MM.1S (cell line): ENCODE results near the gene ANKRD65.
"Not testable (repeated sequence)": the region's sequence is repeated elsewhere in the genome, so short reads cannot be mapped to it uniquely, and the experiment has no call there.

Experiments
- DNase-seq: peaks from one replicate; pipeline ENCODE4 v3.0.0-alpha.2; 2015
- H2AFZ ChIP-seq: fragments of 300-600 bp; sonication (generic); 2 replicates; pipeline ENCODE4 v1.6.0; 2016; ENCODE audit warnings: antibody characterized with exemption, low read length
- H3F3A ChIP-seq: fragments of 300-600 bp; sonication (generic); 2 replicates; pipeline ENCODE4 v1.6.1; 2016; ENCODE audit warnings: mild to moderate bottlenecking, antibody characterized with exemption, low read length, moderate library complexity, mixed read lengths; ENCODE audit not compliant: insufficient read depth
- H3K27ac ChIP-seq: fragments of 300-600 bp; sonication (generic); 2 replicates; pipeline ENCODE4 v1.5.1; 2016; ENCODE audit warnings: mild to moderate bottlenecking, low read length
- H3K27me3 ChIP-seq: fragments of 300-600 bp; sonication (generic); replicated peaks from 2 replicates; pipeline ENCODE4 v1.6.0; 2016; ENCODE audit warnings: low read length; ENCODE audit not compliant: insufficient read depth
- H3K36me3 ChIP-seq: fragments of 300-600 bp; sonication (generic); replicated peaks from 2 replicates; pipeline ENCODE4 v1.6.1; 2016; ENCODE audit warnings: mild to moderate bottlenecking, low read length, mixed read lengths; ENCODE audit not compliant: insufficient read depth
- H3K4me1 ChIP-seq: fragments of 300-600 bp; sonication (generic); 2 replicates; pipeline ENCODE4 v1.6.1; 2016; ENCODE audit warnings: low read length, mixed read lengths
- H3K4me2 ChIP-seq: fragments of 300-600 bp; sonication (generic); 2 replicates; pipeline ENCODE4 v1.6.0; 2016; ENCODE audit warnings: low read depth, low read length
- H3K4me3 ChIP-seq: fragments of 300-600 bp; sonication (generic); 2 replicates; pipeline ENCODE4 v1.5.1; 2016; ENCODE audit warnings: low read length, mixed read lengths
- H3K79me2 ChIP-seq: fragments of 300-600 bp; sonication (generic); 2 replicates; pipeline ENCODE4 v1.6.1; 2016; ENCODE audit warnings: mixed run types, low read length, mixed read lengths
- H3K9ac ChIP-seq: fragments of 300-600 bp; sonication (generic); 2 replicates; pipeline ENCODE4 v1.6.1; 2016; ENCODE audit warnings: low read length, mixed read lengths
- H3K9me2 ChIP-seq: fragments of 300-600 bp; sonication (generic); replicated peaks from 2 replicates; pipeline ENCODE4 v1.6.1; 2016; ENCODE audit warnings: mild to moderate bottlenecking, low read length, mixed read lengths; ENCODE audit not compliant: insufficient read depth
- H3K9me3 ChIP-seq: fragments of 300-600 bp; sonication (generic); replicated peaks from 2 replicates; pipeline ENCODE4 v1.6.1; 2016; ENCODE audit warnings: mild to moderate bottlenecking, low read length, mixed read lengths; ENCODE audit not compliant: insufficient read depth
- H4K20me1 ChIP-seq: fragments of 300-600 bp; sonication (generic); 2 replicates; pipeline ENCODE4 v1.6.1; 2016; ENCODE audit warnings: mild to moderate bottlenecking, low read length, moderate library complexity, mixed read lengths; ENCODE audit not compliant: insufficient read depth
- CTCF ChIP-seq: fragments of 300-600 bp; sonication (generic); IDR thresholded peaks from 2 replicates; pipeline ENCODE4 v1.5.1; 2016; ENCODE audit warnings: antibody characterized with exemption, low read length, mixed read lengths
- EZH2 ChIP-seq: fragments of 300-600 bp; sonication (generic); optimal IDR thresholded peaks from 2 replicates; pipeline ENCODE3; 2017; ENCODE audit warnings: low read depth, mild to moderate bottlenecking, antibody characterized with exemption, low read length, mixed read lengths
- EZH2phosphoT487 ChIP-seq: fragments of 300-600 bp; sonication (generic); IDR thresholded peaks from 2 replicates; pipeline ENCODE4 v1.6.1; 2018; ENCODE audit warnings: antibody characterized with exemption, low read length

ANKRD65 gene

GRCh38 chr1:1385931-1386330, 35.1 kb downstream of the ANKRD65 start:
- Histone ChIP-seq H3K36me3 (peaks cover 26% of the 10 kb centered on the region), H3F3A (no peaks in the 10 kb centered on the region), H3K79me2 (peaks cover 20% of the 10 kb centered on the region; the same call in 1 of the 2 replicates), H3K4me3 (no peak overlapping the region), H3K27ac (no peak overlapping the region), H3K27me3 (no peaks in the 10 kb centered on the region), H3K9ac (no peak overlapping the region), H2AFZ (no peak overlapping the region), H3K4me2 (no peak overlapping the region), H3K4me1 (no peaks in the 10 kb centered on the region), H3K9me2 (no peaks in the 10 kb centered on the region), H3K9me3 (no peaks in the 10 kb centered on the region), H4K20me1 (no peaks in the 10 kb centered on the region)
- DNase-seq: no peak
- TF ChIP-seq CTCF: no peak
- TF ChIP-seq EZH2: no peak
- TF ChIP-seq EZH2phosphoT487: no peak

GRCh38 chr1:1385339-1385738, 35.7 kb downstream of the ANKRD65 start:
- H3K79me2 ChIP-seq: peaks cover 16% of the 10 kb centered on the region; the same call in 1 of the 2 replicates
- H3K9me2 ChIP-seq, H3K4me2 ChIP-seq, H3K27ac ChIP-seq, H3K9me3 ChIP-seq, DNase-seq, H3F3A ChIP-seq, H3K4me1 ChIP-seq, H3K4me3 ChIP-seq, H3K9ac ChIP-seq, H4K20me1 ChIP-seq, H2AFZ ChIP-seq, H3K27me3 ChIP-seq: not testable (repeated sequence)
- peaks cover 26% of the 10 kb centered on the region for H3K36me3 ChIP-seq

GRCh38 chr1:1381294-1381693, 39.8 kb downstream of the ANKRD65 start:
- TF ChIP-seq CTCF (no peak), EZH2 (no peak), EZH2phosphoT487 (no peak)
- Histone ChIP-seq H3K9me2 (no peaks in the 10 kb centered on the region), H3K79me2 (peaks cover 6% of the 10 kb centered on the region; the same call in 1 of the 2 replicates), H4K20me1 (no peaks in the 10 kb centered on the region), H3K27ac (no peak overlapping the region), H3K36me3 (0 out of 2 replicates have a peak, but pooled peaks cover 4% of the 10 kb centered on the region), H3K4me1 (no peaks in the 10 kb centered on the region), H3F3A (peaks cover 9% of the 10 kb centered on the region; the same call in 1 of the 2 replicates), H3K9ac (no peak overlapping the region), H3K9me3 (no peaks in the 10 kb centered on the region), H3K4me2 (no peak overlapping the region), H3K4me3 (no peak overlapping the region), H3K27me3 (no peaks in the 10 kb centered on the region), H2AFZ (no peak overlapping the region)
- DNase-seq: no peak

- Histone ChIP-seq H3F3A (peaks cover 12% of the 10 kb centered on the region; the same call in 1 of the 2 replicates), H2AFZ (no peak overlapping the region), H3K4me2 (no peak overlapping the region), H3K36me3 (no peaks in the 10 kb centered on the region), H3K9ac (no peak overlapping the region), H3K4me3 (no peak overlapping the region), H4K20me1 (no peaks in the 10 kb centered on the region), H3K27me3 (no peaks in the 10 kb centered on the region), H3K79me2 (peaks cover 6% of the 10 kb centered on the region; the same call in 1 of the 2 replicates), H3K9me3 (no peaks in the 10 kb centered on the region), H3K27ac (no peak overlapping the region), H3K4me1 (peaks cover 3% of the 10 kb centered on the region; the same call in 1 of the 2 replicates), H3K9me2 (no peaks in the 10 kb centered on the region)
- no peak for DNase-seq
- no peak for TF ChIP-seq CTCF
- no peak for TF ChIP-seq EZH2
- TF ChIP-seq EZH2phosphoT487: no peak
Measured at GRCh38 chr1:1380860-1381259, 40.2 kb downstream of the ANKRD65 start.
